SK-N-SH (cell line): ENCODE data around the gene JAKMIP1.

ENCODE experiments used
- CHD2 ChIP-seq: fragments of 150-350 bp; IDR thresholded peaks from 2 replicates; pipeline ENCODE4 v1.6.1; 2018; ENCODE audit warnings: low read length; ENCODE audit not compliant: partially characterized antibody
- MXI1 ChIP-seq: IDR thresholded peaks from 2 replicates; pipeline ENCODE4 v1.6.1; 2012; ENCODE audit warnings: mild to moderate bottlenecking, low read depth, low read length, improper control_type of control experiment
- POLR2AphosphoS5 ChIP-seq: IDR thresholded peaks from 2 replicates; pipeline ENCODE4 v1.6.1; 2012; ENCODE audit warnings: low read depth, low read length
- TF ChIP-seq, protein P1 (sequence below): IDR thresholded peaks from 2 replicates; pipeline ENCODE4; 2012
- TF ChIP-seq, protein P2 (sequence below): fragments of 200-600 bp; sonication (generic); IDR thresholded peaks from 2 replicates; pipeline ENCODE4 v1.6.1; 2017; ENCODE audit warnings: antibody characterized with exemption, mild to moderate bottlenecking, moderate library complexity

DNA sequence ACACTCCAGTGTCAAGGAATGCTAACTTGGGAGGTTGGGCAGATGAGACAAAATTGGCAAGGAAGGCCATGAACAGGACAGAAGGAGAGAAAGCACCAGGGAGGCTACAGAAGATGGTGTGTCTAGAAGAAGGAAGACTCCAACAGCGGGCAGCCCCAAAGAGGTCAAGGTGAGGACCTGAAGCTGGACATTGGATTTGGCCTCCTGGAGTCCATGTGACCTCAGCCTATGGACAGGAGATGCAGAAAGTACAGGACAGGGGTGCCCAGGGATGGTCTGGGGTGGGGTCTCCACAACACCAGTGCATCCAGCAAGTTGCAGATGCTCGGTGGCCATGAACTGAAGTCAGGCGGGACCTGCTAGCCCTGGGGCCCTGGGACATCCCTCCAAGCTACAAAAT is 86.2 kb downstream of the JAKMIP1 start:
- TF ChIP-seq, protein P1, sequence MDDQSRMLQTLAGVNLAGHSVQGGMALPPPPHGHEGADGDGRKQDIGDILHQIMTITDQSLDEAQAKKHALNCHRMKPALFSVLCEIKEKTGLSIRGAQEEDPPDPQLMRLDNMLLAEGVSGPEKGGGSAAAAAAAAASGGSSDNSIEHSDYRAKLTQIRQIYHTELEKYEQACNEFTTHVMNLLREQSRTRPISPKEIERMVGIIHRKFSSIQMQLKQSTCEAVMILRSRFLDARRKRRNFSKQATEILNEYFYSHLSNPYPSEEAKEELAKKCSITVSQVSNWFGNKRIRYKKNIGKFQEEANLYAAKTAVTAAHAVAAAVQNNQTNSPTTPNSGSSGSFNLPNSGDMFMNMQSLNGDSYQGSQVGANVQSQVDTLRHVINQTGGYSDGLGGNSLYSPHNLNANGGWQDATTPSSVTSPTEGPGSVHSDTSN, result no peak
- no peak for TF ChIP-seq CHD2
- no peak for TF ChIP-seq MXI1
- no peak for TF ChIP-seq POLR2AphosphoS5
- TF ChIP-seq, protein P2, sequence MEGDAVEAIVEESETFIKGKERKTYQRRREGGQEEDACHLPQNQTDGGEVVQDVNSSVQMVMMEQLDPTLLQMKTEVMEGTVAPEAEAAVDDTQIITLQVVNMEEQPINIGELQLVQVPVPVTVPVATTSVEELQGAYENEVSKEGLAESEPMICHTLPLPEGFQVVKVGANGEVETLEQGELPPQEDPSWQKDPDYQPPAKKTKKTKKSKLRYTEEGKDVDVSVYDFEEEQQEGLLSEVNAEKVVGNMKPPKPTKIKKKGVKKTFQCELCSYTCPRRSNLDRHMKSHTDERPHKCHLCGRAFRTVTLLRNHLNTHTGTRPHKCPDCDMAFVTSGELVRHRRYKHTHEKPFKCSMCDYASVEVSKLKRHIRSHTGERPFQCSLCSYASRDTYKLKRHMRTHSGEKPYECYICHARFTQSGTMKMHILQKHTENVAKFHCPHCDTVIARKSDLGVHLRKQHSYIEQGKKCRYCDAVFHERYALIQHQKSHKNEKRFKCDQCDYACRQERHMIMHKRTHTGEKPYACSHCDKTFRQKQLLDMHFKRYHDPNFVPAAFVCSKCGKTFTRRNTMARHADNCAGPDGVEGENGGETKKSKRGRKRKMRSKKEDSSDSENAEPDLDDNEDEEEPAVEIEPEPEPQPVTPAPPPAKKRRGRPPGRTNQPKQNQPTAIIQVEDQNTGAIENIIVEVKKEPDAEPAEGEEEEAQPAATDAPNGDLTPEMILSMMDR, result no peak
